ENCODE measurements around the gene CHN2.
A peak's percentile ranks its signal among the peaks of the same experiment; 100 is the strongest.

Gene CHN2

DNA sequence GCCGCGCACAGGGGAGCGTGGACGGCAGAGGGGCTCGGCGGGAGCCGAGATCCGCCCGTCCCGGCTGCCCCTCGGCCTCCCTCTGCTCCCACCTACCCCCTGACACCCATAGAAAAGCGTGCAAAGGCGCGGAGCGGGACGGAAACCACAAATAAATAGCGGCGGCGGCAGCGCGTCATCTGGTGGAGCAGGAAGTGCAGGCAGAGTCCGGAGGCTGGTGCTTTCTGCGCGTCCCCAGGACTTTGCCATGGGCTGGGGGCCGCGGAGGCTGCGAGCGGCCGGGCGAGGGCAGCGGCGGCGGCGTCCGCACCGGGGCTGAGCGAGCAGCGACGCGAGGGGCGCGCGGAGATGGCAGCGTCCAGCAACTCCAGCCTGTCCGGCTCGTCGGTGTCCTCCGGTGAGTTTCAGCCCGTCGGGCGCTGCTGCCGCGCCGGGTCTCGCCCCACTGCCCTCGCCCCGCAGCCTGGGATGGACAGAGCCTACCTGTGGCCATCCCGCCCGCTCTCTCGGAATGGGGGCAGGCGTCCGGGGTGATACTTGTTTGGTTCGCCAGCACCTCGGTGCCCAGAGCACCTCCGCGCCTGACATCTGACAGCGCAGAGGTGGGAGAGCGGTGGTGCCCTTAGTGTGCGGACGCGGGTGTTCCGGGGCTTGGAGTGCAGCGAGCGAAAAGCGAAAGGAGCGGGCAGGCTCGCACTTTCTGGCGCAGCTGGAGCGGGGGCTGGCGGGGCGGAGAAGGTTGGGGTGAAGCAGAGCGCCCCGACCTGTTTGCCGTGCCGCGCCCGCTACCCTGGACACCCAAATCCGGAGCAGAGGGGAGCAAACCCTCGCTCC lies at the start of gene CHN2:
Gene CHN2, plus strand, starts transcription at position 182 of the 834 bp plus-strand sequence.
- peak; percentile 40 for DNase-seq

DNA sequence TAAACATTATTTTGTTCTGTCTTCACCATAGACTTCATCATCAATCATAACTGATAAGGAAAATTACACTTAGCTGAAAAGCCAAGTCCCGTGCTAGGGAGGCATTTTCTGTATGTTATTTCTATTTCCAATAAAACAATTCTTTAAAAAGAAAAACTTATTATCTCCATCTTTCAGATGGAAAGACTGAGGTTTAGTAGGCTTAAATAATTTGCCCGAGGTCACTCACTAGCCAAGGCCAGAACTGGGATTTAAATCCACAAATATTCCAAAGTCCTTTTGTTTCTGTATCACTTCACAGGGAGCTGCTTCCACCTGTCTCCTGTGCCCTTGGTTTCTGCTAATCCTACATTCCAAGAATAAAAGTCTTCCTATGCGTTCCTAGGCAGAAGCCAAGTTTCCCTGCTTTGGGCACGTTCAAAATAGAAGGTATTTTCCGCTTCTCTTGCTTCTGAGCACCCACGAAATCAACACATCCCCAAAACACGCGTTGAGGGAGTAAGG lies 49.0 kb upstream of the CHN2 start:
- no peak for DNase-seq

DNA sequence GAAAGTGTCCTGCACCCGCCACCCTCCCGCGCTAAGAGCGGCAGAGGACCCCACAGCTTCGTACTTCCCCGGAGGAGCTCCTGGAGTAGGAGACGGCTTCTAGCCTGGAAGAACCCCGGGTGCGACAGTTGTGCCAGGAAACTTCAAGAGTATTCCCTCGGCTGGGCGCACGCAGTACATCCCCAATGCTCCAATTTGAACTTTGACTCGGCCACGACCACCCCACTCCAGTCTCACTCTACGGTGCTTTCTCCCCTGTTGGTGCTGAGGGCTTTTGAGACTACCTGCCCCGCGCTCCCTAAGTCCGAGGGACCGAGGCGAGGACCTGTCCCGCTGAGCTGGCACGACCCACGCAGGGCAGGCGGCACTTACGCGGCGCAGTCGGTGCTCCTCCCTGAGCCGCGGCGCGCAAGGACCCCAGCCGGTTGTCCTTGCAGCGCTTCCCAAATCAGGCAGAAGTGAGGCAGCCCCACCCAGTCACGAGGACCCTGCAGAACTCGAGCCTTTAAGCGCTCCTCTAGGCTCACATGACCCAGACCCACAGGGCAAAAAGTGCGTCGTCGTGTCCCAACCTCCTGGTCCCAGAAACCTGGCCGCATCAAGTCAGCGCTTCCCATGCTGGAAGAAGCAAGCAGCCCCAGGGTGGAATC lies 48.4 kb upstream of the CHN2 start, which contains the start of gene CPVL:
Gene CPVL, minus strand, starts transcription at position 481 of the 650 bp plus-strand sequence. CDS start 25,476 bp downstream, outside the sequence.
- DNase-seq = peak; percentile 6

DNA sequence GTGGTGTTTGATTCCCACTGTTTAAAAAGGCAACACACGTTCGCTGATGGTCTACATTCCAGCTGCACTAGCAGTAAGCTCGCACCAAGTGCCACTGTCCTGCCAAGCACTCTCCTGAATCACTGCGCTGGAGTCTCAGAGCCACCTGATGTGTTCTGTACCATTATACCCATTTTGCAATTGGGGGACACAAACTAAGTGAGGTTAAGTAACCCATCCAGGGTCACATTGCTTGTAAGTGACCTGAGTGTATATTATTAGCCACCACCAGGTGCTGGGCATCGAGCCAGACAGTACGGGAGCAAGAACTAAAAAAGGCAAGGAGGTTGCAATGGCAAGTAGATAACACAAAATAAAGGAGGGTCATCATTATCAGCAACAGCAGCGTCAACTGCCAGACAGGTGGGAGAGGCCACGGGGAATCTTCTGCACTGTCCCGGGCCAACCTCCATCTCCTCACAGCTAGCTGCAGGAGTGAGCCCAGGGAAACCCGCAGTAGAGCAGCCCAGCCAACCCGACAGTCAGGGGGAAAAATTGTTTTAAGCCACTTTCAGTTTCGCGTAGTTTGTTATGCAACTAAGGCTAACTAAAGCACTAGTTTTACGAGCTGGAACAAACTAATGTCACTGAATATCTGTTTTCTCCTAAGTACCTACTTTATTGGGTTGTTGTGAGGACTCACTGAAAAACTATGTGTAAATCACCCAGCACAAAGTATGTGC lies 47.5 kb upstream of the CHN2 start:
- DNase-seq = peak; percentile 31

DNA sequence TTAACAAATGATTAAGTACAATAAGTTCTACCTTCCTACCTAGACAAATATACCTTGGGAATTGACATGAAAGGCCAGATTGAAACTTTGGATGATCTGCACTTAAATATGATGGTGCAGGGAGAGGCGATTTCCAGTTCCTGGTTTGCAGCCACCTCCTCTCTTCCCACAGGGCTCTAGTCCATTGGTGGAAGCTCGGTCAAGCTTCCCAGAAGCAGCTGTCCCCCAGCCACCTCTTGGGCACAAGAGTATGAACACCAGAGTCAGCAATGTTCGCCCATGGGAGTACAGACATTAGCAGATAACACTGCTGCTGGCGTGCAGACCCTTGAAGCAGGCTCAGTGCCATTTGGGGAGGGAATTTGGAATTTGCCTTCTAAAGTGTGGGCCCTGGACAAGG lies 46.8 kb upstream of the CHN2 start:
- no peak for DNase-seq

DNA sequence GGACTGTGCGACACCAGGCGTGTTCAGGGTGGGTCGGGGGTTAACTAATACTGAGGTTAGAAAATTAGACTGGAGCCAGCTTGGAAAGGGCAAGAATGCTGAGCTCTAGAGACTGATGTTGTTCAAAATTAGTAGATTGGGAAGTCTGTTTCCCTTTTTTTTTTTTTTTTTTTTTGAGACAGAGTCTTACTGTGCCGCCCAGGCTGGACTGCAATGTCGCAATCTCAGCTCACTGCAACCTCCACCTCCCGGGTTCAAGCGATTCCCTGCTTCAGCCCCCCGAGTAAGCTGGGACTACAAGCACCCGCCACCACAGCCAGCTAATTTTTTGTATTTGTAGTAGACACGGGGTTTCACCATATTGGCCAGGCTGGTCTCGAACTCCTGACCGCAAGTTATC lies 45.5 kb upstream of the CHN2 start:
- DNase-seq = no peak

DNA sequence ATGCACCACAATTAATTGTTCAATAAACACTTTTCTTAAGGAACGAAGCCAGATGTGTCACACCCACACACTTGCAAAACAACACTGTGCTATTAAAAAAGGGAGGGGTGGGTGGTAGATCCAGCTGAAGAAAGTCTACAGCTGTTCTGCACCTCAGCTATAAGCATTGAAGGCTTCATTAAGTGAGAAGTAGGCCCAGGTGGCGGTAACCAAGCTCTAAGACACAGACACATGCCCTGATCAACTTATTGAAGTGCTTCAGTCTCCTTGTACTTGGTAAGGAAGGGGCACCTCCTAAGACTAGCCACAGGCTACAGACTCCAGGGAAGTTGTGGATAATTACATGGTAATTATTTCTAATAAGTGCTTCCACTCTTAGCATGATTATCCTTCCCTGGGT lies 43.7 kb upstream of the CHN2 start:
- DNase-seq = peak; percentile 55

DNA sequence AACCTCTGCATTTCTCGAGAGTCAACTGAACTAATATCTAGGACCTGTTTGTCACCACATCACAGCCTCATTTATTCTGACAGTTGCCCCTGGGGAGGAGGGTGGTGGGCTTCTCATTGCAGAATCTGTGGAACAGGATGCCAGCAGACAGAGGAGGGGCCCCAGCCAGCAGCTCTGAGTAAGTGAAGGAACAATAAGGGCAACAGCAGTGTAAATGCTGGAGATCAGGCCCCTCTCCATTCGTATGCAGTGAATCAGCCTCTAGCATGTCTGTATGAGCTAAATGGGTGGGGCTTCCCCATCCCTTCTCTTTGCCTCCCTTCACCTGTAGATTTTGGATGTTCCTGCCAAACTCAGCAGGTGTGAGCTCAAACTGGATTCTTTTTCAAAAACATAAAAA lies 40.5 kb upstream of the CHN2 start:
- DNase-seq = no peak

DNA sequence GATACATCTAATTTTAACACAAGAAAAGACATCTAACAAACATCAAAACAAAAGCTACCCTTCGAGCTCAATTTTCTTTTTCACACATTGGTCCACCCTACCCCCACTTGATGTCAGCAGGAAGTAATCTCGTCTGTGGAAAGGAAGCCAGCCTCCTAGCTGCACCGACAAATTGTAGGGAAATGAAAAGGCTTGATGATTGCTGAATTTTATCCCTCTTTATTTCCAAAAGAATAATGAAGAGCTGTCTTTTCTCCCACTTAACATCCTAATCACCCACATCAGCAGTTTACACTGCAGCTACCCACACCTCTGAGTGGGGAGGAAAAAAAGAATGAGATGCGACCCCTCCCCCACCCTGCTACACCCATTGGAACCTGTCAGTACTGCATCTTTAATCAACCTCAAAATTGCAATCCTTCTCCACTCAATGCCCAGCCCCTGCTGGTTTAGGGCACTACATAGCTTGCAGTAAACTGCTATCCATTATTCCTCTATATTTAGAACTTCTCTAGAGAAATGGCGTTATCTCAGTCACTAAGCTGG lies 37.6 kb upstream of the CHN2 start:
- DNase-seq = peak; percentile 91

DNA sequence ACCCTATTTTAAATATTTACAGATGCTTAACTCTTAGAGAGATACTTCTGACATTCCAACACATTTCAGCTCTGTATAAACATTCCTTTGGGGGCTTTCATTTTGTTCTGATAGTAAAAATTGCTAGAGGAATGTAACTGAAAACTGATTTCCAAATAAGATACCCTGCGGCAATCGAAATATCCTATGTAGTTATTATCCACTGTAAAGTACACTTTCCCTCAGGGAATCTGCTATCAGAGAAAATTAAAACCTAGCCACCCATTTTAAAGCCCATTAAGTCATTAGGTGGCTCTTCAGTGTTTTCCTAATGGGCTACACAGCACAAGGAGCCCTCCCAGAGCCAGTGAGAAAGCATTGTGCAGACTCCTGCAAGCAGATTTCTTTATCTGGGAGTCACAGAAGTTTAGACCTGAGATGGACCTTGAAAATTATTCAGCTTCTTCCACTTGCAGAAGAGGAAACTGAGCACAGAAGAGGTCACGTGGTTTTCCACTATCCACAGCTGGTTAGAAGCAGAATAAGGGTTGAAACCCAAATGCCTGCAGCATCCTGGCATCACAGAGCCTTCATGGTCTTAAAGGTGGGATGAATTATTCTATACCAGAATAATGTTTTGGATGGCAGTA lies 35.7 kb upstream of the CHN2 start:
- peak; percentile 38 for DNase-seq

DNA sequence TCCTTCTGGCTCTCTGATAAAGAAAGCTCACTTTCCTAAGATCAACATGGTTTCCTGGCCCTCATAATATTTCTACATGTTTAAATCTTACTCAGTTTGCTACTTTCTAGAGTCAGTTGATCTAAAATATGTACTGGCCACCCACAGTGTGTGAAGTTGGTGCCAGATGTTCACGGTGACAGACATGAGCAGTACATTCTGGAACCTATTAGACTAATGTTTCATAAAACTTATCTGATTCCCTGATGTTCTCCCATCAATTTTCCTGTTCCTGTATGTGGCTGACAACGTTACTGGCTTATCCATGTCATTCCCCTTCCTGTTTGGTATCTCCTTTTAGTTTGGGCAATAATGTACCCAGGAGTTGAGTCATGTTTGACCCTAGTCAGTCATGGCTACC lies 34.5 kb upstream of the CHN2 start:
- DNase-seq = no peak

DNA sequence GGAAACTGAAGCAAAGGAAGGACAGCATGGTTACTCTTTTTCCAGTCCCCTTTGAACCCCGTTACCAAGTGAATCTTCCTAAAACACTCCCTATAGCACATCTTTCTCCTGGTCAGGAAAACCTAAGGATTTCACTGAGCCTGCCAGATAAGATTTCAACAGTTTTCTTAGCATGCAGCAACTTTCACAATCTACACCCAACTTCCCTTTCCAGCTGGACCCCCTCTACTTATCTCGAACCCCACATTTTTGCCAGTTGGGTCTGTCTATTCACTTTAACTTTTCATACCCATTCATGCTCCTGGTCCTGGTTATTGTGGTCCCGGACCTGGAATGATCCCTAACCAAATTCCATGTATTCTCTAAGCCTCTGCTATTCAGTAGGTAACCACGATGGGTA lies 33.3 kb upstream of the CHN2 start:
- DNase-seq = no peak

DNA sequence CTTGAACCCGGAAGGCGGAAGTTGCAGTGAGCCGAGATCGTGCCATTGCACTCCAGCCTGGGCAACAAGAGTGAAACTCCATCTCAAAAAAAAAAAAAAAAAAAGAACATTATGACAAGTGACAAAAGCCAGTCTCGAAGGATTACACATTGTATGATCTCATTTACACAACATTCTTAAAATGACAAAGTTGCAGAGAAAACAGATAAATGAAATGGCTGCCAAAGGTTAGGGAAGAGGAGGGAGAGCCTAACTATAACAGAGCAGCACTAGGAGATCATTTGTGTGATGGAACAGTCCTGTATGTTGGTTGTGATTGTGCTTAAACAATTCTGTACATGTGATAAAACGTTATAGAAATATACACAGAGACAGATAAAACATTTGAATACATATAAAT lies 32.0 kb upstream of the CHN2 start:
- DNase-seq = no peak

DNA sequence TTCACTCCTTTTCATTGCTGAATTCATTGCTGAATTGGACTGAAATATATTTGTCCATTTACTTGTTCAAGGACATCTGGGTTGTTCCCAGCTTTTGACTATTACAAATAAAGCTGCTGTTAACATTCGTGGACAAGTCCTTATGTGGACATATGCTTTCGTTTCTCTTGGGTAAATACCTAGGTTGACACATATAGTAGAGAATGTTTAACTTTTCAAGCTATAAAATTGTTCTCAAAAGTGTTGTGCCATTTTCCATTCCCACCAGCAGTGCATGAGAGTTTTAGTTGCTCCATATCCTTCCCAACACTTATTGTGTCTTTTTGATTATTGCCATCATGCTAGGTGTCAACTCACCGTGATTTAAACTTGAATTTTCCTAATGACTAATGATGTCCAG lies 30.7 kb upstream of the CHN2 start:
- DNase-seq = no peak

DNA sequence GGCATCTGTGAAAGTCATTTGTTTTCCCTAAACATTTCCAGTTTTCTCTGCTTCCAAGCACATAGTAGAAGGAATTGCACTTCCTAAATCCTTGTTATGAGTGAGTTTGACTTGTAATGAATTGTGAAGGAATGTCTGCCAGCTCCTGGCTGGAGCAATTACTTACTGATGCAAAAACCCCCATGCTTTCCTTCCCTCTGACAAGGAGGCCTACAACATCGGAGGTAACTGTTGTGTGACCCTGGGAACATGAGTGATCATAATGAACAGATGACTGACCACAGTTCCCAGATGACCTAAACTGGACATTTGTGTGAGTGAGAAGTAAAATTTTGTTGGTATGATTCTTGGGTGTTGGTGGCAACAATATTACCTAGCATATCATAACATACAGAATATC lies 26.9 kb upstream of the CHN2 start:
- DNase-seq = no peak

DNA sequence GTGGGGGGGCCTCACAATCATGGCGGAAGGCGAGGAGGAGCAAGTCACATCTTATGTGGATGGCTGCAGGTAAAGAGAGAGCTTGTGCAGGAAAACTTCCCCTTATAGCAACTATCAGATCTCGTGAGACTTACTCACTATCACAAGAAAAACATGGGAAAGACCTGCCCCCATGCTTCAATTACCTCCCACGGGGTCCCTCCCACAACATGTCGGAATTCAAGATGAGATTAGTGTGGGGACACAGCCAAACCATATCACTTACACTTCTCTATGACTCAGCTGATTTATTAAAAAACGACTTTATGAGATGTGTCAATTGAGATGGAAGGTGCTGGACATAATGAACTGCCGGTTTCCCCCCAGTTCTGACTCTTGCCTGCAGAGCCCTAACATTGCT lies 23.8 kb upstream of the CHN2 start:
- DNase-seq = no peak

DNA sequence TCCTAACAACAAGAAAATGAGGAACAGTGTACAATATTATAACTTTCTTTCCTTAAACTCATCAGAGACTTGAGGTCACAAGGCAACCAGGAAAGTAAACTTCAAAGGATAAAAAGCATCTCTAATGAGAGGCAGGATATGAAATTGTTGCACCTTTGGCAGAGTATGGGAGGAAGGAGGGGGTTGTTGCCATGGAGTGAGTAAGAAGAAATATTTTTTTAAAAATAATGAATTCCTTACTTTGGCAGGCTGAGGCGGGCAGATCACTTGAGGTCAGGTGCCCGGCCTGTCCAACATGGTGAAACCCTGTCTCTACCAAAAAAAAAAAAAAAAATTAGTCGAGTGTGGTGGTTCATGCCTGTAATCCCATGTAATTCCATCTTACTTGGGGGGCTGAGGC lies 21.1 kb upstream of the CHN2 start:
- no peak for DNase-seq

DNA sequence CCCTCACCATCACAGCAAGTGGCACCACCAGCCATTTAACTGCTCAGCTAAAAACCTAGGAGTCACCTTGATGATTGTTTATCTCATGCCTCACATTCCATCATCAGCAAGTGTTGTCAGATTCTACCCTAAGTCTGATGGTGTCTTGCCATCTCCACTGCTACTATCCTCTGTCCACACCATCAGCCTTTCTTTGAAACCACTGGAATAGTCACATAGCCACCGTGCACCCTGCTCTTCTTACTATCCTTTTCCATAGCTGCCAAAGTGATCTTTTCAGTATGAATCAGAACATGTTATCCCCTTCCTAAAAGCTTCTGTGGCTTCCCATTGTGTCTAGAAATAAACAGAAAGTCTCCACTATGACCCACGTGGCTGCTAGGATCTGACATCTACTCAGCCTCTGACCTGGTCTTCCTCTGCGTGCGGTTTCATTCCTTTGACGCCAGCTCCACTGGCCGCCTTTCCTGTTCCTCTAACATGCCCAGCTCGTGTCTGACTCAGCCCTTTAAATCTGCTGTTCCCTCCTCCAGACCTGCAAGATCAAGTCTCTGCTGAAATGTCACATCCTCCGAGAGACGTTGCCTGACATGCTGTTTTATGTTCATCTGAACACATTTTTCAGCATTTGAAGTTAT lies 16.5 kb upstream of the CHN2 start:
- no peak for DNase-seq

DNA sequence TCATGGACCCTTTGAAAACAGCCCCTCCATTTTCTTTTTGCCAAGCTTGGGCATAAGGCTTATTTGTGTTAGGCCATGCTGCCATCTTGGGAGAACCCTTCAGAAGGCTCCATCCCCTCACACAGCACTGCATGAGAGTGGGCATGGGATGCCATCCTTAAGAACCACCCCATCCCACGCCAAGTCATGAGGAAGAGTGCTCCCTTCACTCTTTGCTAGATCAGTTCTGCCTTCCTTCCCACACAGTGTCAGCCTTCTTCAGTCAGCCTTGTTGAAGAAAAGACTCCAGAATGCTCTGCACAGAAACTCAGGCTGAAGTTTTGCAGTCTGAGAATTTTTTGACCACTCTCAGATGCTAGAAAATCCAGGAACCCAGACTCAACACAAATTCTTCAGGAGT lies 15.5 kb upstream of the CHN2 start:
- no peak for DNase-seq

DNA sequence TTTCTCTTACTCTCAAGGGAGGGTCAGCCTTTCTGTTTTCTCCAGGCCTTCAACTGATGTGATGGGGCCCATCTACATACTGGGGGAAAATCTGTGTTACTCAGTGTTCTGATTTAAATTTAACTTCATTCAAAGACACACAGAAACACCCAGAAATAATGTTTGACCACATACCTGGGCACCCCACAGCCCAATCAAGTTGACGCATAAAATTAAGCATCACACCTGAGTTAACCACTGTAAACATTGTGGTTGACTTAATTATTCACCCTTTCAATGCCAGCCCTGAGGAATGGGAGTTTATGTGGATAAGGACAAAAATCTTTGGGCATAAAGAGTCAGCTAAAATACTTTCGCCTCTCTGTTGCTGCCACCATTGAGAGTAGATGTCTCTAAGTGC lies 10.0 kb upstream of the CHN2 start:
- no peak for DNase-seq

DNA sequence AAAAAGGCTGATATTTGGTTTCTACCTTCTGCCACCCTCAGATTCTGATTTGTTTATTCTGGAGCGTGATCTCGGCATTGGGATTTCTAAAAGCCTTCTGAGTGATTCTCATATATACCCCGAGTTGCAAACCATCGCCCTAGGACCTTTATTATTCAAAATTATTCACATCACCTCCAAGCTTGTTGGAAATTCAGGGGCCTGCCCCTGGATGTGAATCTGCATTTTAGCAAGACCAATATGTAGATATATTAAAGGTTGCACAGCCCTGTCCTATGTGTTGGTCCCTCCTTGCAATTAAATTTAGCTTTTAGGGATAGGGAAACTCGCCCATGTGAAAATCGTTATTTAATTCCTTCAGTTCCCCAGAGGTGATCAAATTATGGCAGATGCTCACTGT lies 9.0 kb upstream of the CHN2 start:
- DNase-seq = no peak

DNA sequence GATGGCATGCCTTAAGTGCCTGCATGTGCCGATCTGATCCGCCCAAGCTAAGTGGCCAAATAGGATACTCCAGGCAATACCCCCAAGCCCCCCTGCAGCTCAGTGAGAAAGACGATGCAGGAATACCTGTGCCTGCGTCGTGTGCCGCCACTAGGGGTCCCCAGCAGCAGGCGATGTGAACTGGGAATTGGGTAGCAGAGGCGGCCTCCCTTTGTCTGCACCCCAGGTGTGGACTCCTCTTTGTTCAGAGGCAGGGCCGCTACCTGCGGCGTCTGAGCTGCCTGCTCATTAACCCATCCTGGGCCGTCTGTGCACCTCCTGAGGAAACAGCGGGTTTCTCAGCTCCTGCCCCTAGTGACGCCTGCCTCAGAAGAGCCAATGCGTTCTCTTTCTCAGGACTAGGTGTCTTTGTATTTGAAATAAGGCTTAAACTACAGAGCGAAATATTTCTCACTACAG lies 4.8 kb upstream of the CHN2 start:
- peak; percentile 83 for DNase-seq
